ENCODE results near the gene C2orf69.

C2orf69 gene

GRCh38 chr2:199914372-199914958, 3.4 kb downstream of the C2orf69 start:
- no peak for DNase-seq (ENCODE audit: low read depth)

- DNase-seq (ENCODE audit: low read depth): no peak
These were observed 5.9 kb downstream of the C2orf69 start for GRCh38 chr2:199916980-199917379.

- DNase-seq (ENCODE audit: low read depth): no peak
These were observed 11.8 kb downstream of the C2orf69 start for GRCh38 chr2:199922856-199923255.

GRCh38 chr2:199923924-199924323, 12.8 kb downstream of the C2orf69 start:
- DNase-seq (ENCODE audit: low read depth): no peak

- no peak for DNase-seq (ENCODE audit: low read depth)
These were observed 15.7 kb downstream of the C2orf69 start for GRCh38 chr2:199926806-199927205.

- DNase-seq (ENCODE audit: low read depth): no peak
These were observed 17.1 kb downstream of the C2orf69 start for GRCh38 chr2:199928226-199928625.

DNA sequence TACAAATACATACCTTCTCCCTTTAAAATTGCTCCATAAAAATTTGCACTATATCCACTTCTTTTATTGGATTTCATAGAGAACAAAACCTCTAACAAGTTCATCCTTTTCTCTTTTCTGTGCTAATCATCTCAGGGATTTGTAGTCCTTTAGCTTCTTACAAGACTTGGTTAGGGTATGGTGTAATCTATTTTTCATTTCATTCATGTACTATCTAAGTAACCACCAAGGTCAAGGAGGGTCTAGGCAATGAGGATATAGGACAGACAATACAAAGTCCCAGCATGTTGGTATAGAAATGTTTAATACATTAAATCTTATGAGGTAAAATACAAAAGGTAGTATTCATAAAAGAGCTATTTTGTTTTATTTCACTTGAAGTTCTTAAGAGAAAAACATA, 17.5 kb downstream of the C2orf69 start:
- DNase-seq (ENCODE audit: low read depth): no peak

GRCh38 chr2:199929262-199929661, 18.2 kb downstream of the C2orf69 start:
- no peak for DNase-seq (ENCODE audit: low read depth)

DNA sequence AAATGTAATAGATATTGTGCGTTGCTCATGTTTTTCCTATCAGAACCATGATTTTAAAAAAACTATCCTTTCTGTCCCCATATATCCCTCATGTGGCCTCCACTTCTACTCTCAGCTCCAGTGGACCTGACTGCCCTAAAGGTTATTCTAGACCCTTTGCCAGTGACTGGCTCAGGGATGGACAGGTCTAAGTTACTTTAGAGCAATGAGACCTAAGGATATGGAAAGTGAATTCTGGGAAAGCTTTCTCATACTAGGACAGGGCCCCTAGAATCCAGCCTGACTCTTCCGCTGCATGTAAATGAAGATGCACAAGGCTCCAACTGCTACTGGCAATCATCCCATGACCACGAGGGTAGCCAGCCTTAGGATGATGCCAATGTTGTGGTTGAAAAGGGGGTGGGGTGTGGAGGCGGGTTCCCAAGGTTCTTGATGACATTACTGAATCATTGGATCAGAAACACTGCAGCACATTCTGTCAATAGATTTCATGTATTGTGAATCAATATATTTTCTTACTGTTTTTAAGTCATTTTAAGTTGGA, 21.3 kb downstream of the C2orf69 start:
- no peak for DNase-seq (ENCODE audit: low read depth)

- no peak for DNase-seq (ENCODE audit: low read depth)
These were observed 22.4 kb downstream of the C2orf69 start for GRCh38 chr2:199933466-199933865.

- no peak for DNase-seq (ENCODE audit: low read depth)
These were observed 25.5 kb downstream of the C2orf69 start for GRCh38 chr2:199936554-199936953.

DNA sequence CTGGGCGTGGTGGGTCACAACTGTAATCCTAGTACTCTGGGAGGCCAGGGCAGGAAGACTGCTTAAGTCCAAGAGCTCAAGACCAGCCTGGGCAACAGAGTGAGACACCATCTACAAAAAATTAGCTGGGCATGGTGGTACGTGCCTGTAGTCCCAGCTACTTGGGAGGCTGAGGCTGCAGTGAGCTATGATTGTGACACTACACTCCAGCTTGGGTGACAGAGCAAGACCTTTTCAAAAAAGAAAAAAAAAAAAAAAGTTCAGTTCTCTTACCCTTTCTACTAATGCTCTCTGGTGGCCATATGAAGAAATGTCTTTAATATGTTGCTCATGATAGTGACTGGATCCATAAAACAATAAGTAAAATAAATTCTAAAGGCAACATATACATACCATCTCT, 29.3 kb downstream of the C2orf69 start:
- DNase-seq (ENCODE audit: low read depth): no peak

- no peak for DNase-seq (ENCODE audit: low read depth)
These were observed 32.3 kb downstream of the C2orf69 start for GRCh38 chr2:199943373-199943772.

DNA sequence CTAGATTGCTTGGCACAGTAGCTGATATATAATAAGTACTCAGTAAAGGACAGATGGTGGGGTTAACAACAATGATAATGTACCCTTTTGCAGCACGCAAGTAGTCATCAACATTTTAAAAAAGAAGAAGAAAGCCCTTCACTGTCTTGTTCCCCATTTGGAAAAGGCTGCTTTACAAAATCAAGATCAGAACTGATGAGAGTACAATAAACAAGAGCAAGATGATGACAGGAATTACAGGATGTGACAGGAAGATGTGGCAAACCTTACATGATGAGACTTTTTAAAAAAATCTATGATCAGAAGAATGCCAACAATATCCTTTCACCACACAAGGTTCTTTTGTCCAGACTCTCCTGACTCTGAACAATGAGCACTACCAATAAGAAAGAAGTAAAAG, 35.1 kb downstream of the C2orf69 start:
- DNase-seq (ENCODE audit: low read depth): no peak

- DNase-seq (ENCODE audit: low read depth): no peak
These were observed 35.7 kb downstream of the C2orf69 start for GRCh38 chr2:199946836-199947235.

GRCh38 chr2:199950396-199950795, 39.3 kb downstream of the C2orf69 start:
- no peak for DNase-seq (ENCODE audit: low read depth)

DNA sequence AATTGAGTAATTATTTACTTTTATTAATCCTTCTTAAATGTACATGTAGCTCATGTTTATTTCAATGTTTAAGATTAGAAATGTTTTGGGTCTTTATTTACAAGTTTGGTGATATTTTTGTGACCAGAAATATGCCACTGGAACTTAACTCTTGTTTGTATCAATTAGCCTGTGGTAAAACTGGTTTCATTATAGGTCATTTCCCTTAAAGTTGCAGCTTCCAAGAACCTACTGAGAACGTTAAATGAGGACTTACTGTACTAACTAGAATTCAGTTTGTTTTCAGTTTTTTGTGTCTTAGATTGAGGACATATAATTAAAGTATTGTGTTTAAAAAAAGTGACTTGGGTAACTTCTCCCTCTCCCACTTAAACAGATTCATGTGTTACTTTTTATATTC, 39.9 kb downstream of the C2orf69 start:
- DNase-seq (ENCODE audit: low read depth): no peak

- DNase-seq (ENCODE audit: low read depth): no peak
These were observed 43.9 kb downstream of the C2orf69 start for GRCh38 chr2:199955007-199955338.

GRCh38 chr2:199955339-199956061, 44.4 kb downstream of the C2orf69 start, which contains the start of the genes MAIP1 and TYW5:
Gene MAIP1, plus strand, starts transcription at chr2:199955582. Its CDS starts 217 bp downstream, at chr2:199955799.
Gene TYW5, minus strand, starts transcription at chr2:199955491. Its CDS starts 21 bp downstream, at chr2:199955470.
- peak; percentile 71 for DNase-seq (ENCODE audit: low read depth)

- no peak for DNase-seq (ENCODE audit: low read depth)
These were observed 44.9 kb downstream of the C2orf69 start for GRCh38 chr2:199956062-199956380.

GRCh38 chr2:199958014-199958413, 46.9 kb downstream of the C2orf69 start:
- DNase-seq (ENCODE audit: low read depth): no peak

- no peak for DNase-seq (ENCODE audit: low read depth)
These were observed 51.1 kb downstream of the C2orf69 start for GRCh38 chr2:199962203-199962602.

DNA sequence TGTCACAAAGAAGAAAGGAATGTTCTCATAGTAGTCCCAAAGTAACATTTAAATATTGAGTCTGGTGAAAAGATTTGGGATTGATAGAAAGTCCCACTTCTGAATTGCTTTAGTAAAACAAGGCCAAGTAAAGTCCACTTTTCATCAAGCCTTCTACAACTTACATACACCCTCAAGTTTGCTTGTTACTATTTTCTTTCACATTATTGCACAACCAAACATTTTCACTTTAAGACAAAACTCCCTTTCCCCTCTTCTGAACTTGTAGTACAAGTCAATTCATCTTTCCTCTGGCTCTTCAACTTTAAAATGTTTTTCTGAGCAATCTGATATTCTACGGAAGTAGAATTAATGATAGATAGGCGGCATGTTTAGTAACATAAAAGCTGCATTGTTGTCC, 55.3 kb downstream of the C2orf69 start:
- no peak for DNase-seq (ENCODE audit: low read depth)

- DNase-seq (ENCODE audit: low read depth): no peak
These were observed 55.9 kb downstream of the C2orf69 start for GRCh38 chr2:199966976-199967375.

Measured in activated T-cell treated with anti-CD3 and anti-CD28 coated beads for 48 hours (primary cell).